HFFc6 (cell line): Measurements from ENCODE around the gene RAB11A. TPM values are rescaled to one million over a fixed set of nuclear protein-coding genes. Genes with fewer than 3 reads are reported as not detected.

ENCODE experiments used
- DNase-seq: peaks from one replicate; pipeline ENCODE4 v3.0.0-alpha.2; 2018
- H3K27ac Mint-ChIP-seq: 2 replicates; pipeline ENCODE4 v1.8.0; 2020; ENCODE audit warnings: mild to moderate bottlenecking, mixed read lengths
- H3K27me3 Mint-ChIP-seq: 2 replicates; pipeline ENCODE4 v1.8.0; 2021; ENCODE audit warnings: mild to moderate bottlenecking, moderate library complexity, mixed read lengths; ENCODE audit not compliant: insufficient read depth
- H3K36me3 Mint-ChIP-seq: 2 replicates; pipeline ENCODE4 v1.8.0; 2021; ENCODE audit warnings: low read depth, mixed read lengths
- H3K4me1 Mint-ChIP-seq: 2 replicates; pipeline ENCODE4 v1.8.0; 2020; ENCODE audit warnings: low read depth, mixed read lengths
- H3K4me3 Mint-ChIP-seq: 2 replicates; pipeline ENCODE4 v1.8.0; 2020; ENCODE audit warnings: mild to moderate bottlenecking, moderate library complexity, mixed read lengths
- H3K9me3 Mint-ChIP-seq: 2 replicates; pipeline ENCODE4 v1.8.0; 2020; ENCODE audit warnings: mild to moderate bottlenecking, mixed read lengths
- long read RNA-seq: library from polyadenylated mRNA; unstranded; transcript quantifications from one replicate; pipeline ENCODE4 v2.0.0, GENCODE V29; 2019
- total RNA-seq, 6 experiments: library from RNA; stranded (reverse); fragmentation: NEBNext Ultra II Directional; extraction: Animal tissue kit (Norgen Biotek cat#: 25700); gene quantifications; 2 replicates in 1 of 6; 3 replicates in 5 of 6; pipeline ENCODE4 v1.2.3, GENCODE V29; 2021
- TF ChIP-seq, protein P1 (sequence below): fragments of 200-600 bp; sonication (generic); IDR thresholded peaks from 2 replicates; pipeline ENCODE4 v1.5.0; 2021; ENCODE audit warnings: antibody characterized with exemption, mild to moderate bottlenecking

Gene RAB11A
- total RNA-seq, result 100 to 1,000 TPM; 193 to 236 (median 223) TPM
- long read RNA-seq, full-length matches to known transcripts, result 73 of 94 reads
- long read RNA-seq, partial matches to known transcripts, result 8 of 94 reads
- long read RNA-seq, other reads (novel, unspliced or antisense), result 13 of 94 reads

DNA sequence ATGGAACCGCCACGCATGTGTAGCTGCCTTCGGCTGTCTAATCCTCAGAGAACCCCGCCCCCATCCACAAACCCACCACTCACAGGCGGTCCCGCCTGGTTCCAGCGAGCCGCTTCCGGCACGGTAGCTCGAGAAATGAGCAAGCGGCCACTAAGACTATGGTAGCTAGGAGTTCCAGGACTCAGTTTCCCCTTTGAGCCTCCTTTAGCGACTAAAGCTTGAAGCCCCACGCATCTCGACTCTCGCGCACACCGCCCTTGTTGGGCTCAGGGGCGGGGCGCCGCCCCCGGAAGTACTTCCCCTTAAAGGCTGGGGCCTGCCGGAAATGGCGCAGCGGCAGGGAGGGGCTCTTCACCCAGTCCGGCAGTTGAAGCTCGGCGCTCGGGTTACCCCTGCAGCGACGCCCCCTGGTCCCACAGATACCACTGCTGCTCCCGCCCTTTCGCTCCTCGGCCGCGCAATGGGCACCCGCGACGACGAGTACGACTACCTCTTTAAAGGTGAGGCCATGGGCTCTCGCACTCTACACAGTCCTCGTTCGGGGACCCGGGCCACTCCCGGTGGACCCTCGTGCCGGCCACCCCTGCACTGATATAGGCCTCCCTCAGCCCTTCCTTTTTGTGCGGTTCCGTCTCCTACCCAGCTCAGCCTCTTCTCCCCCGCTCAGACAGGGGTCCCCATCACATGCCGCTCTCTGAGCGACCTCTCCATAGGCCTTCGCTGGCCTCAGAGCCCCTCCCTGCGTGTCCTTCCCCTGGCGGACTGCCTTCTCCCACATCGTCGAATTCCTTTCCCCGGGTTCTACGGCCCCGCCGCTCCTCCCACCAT lies at the start of gene RAB11A:
RAB11A (plus strand) TSS at position 366 of the 828 bp plus-strand sequence; CDS start at position 461, 95 bp downstream.
- Mint-ChIP-seq H3K27me3 (peaks cover 8% of the 10 kb centered on the region), H3K27ac (peak within 1 kb of the TSS; percentile 99), H3K4me3 (peak within 1 kb of the TSS; percentile 99), H3K36me3 (peaks cover 18% of the 10 kb centered on the region; the same call in 1 of the 2 replicates), H3K4me1 (peaks cover 24% of the 10 kb centered on the region), H3K9me3 (no peaks in the 10 kb centered on the region; the same call in 1 of the 2 replicates)
- DNase-seq, result peak; percentile 94
- TF ChIP-seq, protein P1, sequence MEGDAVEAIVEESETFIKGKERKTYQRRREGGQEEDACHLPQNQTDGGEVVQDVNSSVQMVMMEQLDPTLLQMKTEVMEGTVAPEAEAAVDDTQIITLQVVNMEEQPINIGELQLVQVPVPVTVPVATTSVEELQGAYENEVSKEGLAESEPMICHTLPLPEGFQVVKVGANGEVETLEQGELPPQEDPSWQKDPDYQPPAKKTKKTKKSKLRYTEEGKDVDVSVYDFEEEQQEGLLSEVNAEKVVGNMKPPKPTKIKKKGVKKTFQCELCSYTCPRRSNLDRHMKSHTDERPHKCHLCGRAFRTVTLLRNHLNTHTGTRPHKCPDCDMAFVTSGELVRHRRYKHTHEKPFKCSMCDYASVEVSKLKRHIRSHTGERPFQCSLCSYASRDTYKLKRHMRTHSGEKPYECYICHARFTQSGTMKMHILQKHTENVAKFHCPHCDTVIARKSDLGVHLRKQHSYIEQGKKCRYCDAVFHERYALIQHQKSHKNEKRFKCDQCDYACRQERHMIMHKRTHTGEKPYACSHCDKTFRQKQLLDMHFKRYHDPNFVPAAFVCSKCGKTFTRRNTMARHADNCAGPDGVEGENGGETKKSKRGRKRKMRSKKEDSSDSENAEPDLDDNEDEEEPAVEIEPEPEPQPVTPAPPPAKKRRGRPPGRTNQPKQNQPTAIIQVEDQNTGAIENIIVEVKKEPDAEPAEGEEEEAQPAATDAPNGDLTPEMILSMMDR, result peak; percentile 65

DNA sequence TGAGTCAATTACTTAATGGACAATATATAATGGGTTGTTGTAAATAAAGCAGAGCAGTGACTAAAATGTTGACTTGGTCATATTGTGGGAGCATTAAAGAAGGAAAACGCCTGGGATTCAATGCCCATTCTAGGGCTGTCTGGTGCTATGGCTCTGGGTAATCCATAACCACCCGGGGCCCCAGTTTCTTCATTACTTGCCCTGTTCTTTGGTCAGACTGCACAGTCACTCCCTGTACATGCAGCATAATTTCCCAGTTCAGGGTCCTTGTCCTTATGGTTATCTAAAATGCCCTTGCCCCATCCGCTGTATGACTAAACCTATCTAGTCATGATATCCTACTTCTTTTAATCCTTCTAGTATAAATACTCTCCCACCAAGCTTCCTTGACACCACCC lies 49.7 kb upstream of the RAB11A start:
- Mint-ChIP-seq H3K27me3 (no peaks in the 10 kb centered on the region; the same call in 1 of the 2 replicates), H3K27ac (no peak overlapping the region), H3K36me3 (no peaks in the 10 kb centered on the region), H3K4me3 (no peak overlapping the region), H3K4me1 (peaks cover 27% of the 10 kb centered on the region), H3K9me3 (no peaks in the 10 kb centered on the region)
- no peak for DNase-seq
- TF ChIP-seq, protein P1, result no peak

DNA sequence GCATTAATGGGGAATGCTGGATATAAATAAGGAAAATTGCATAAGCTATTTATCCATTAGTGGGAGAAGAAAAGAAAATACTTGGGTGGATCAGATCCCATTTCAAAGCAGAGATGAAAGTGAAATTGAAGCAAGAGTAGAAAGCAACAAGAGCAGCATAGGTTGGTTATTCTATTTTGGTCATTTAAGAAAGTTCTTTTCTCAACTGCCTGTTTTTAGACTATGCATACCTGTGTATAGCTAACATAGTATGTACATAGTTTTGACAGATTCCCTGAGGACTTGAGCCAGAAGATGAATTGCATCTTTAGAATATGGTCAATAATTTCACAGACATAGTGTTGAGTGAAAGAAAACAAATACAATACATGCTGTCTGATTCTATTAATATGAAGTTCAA lies 48.2 kb upstream of the RAB11A start:
- no peak for DNase-seq
- H3K4me1 Mint-ChIP-seq, result peaks cover 31% of the 10 kb centered on the region
- H3K27me3 Mint-ChIP-seq, result no peaks in the 10 kb centered on the region; the same call in 1 of the 2 replicates
- H3K9me3 Mint-ChIP-seq, result no peaks in the 10 kb centered on the region
- H3K27ac Mint-ChIP-seq, result no peak overlapping the region
- H3K4me3 Mint-ChIP-seq, result no peak overlapping the region
- TF ChIP-seq, protein P1, result no peak
- no peaks in the 10 kb centered on the region for H3K36me3 Mint-ChIP-seq

DNA sequence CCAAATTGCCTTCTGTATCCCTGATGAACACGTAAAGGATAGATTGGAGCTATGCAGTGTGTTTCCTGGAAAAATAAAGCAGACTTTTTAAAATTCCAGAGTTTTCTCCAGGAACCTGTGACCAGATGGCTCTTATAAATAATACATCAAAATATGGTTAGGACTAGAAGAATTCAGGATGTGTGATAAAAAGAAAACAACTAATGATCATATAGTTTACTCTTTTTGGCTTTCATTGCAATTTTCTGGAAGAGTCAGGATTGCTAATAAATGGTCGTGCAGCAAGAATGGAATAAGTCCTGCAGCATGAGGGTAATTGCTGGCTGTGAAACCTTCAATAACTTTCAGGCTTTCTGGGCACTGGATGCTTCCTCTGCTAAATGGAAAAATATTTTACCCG lies 47.0 kb upstream of the RAB11A start:
- Mint-ChIP-seq H3K27me3 (no peaks in the 10 kb centered on the region; the same call in 1 of the 2 replicates), H3K27ac (no peak overlapping the region), H3K4me1 (peaks cover 31% of the 10 kb centered on the region), H3K9me3 (no peaks in the 10 kb centered on the region), H3K4me3 (no peak overlapping the region), H3K36me3 (no peaks in the 10 kb centered on the region)
- TF ChIP-seq, protein P1, result no peak
- no peak for DNase-seq

DNA sequence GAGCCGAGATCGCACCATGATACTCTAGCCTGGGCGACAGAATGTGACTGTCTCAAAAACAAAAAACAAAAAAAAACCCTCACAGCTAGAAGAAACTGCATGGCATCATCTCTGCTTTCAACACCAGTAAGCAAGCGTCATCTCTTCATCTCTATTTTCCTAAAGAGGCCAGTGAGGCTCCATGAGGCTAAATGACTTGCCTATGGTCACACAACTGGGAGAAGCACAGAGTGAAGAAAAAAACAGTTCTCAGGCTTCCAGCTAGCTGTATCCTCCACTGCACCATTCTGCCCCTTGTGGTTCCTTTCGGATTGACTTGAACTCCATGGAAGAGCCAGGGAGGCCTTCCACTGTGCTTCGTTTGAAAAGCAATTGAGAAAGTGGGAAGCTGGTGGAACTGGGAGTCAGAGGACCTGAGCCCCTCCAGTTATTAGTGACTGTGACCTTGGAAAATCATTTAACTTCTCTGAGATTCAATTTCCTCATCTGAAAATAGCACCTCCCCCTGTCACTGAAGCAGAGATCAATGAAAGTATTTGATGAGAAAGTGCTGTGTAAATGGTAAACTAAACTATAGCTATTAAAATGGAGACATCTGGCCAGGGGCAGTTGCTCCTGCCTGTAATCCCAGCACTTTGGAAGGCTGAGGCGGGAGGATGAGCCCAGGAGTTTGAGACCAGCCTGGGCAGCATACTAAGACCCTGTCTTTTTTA lies 45.1 kb upstream of the RAB11A start:
- peak; percentile 55 for DNase-seq
- Mint-ChIP-seq H3K36me3 (no peaks in the 10 kb centered on the region), H3K27ac (no peak overlapping the region)

More for the DNA sequence above, 45.1 kb upstream of the RAB11A start:
- H3K4me1 Mint-ChIP-seq, result peaks cover 25% of the 10 kb centered on the region
- TF ChIP-seq, protein P1, result peak; percentile 76
- no peaks in the 10 kb centered on the region for H3K9me3 Mint-ChIP-seq
- H3K4me3 Mint-ChIP-seq, result no peak overlapping the region
- no peaks in the 10 kb centered on the region; the same call in 1 of the 2 replicates for H3K27me3 Mint-ChIP-seq
